Measurements from ENCODE around the gene ARPC2. TPM values are rescaled to one million over a fixed set of nuclear protein-coding genes. Genes with fewer than 3 reads are reported as not detected.

Gene ARPC2
- total and polyA plus RNA-seq, 10 of the 15 experiments (the other 5 are each of a cell fraction or from before 2014, with no cell fraction given), result 440 to 980 (median 709) TPM

DNA sequence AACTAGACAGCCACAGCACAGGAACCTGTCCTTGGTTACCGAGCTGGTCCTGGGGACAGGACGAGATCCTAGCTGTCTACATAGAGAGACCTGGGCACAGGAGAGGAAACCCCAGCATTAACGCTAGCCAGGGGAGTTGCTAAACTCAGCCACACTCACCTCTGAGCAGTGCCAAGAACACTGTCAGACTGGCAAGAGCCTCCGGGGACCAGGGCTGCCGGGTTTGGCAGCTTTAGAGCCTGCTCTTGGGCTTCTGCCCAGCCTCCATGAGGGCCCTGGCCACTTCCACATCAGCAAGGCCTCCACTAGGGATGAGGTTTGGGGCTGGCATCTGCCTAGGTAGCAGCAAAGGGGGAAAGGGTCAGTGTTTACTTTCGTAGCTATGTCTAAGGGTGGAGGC, 68.6 kb downstream of the ARPC2 start (continued):
- TF ChIP-seq, protein P1, sequence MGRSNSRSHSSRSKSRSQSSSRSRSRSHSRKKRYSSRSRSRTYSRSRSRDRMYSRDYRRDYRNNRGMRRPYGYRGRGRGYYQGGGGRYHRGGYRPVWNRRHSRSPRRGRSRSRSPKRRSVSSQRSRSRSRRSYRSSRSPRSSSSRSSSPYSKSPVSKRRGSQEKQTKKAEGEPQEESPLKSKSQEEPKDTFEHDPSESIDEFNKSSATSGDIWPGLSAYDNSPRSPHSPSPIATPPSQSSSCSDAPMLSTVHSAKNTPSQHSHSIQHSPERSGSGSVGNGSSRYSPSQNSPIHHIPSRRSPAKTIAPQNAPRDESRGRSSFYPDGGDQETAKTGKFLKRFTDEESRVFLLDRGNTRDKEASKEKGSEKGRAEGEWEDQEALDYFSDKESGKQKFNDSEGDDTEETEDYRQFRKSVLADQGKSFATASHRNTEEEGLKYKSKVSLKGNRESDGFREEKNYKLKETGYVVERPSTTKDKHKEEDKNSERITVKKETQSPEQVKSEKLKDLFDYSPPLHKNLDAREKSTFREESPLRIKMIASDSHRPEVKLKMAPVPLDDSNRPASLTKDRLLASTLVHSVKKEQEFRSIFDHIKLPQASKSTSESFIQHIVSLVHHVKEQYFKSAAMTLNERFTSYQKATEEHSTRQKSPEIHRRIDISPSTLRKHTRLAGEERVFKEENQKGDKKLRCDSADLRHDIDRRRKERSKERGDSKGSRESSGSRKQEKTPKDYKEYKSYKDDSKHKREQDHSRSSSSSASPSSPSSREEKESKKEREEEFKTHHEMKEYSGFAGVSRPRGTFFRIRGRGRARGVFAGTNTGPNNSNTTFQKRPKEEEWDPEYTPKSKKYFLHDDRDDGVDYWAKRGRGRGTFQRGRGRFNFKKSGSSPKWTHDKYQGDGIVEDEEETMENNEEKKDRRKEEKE (IDR thresholded peaks at IDR 0.05), result no peak
- TF ChIP-seq NFXL1 (IDR thresholded peaks at IDR 0.05; ENCODE audit: borderline replicate concordance), result no peak

DNA sequence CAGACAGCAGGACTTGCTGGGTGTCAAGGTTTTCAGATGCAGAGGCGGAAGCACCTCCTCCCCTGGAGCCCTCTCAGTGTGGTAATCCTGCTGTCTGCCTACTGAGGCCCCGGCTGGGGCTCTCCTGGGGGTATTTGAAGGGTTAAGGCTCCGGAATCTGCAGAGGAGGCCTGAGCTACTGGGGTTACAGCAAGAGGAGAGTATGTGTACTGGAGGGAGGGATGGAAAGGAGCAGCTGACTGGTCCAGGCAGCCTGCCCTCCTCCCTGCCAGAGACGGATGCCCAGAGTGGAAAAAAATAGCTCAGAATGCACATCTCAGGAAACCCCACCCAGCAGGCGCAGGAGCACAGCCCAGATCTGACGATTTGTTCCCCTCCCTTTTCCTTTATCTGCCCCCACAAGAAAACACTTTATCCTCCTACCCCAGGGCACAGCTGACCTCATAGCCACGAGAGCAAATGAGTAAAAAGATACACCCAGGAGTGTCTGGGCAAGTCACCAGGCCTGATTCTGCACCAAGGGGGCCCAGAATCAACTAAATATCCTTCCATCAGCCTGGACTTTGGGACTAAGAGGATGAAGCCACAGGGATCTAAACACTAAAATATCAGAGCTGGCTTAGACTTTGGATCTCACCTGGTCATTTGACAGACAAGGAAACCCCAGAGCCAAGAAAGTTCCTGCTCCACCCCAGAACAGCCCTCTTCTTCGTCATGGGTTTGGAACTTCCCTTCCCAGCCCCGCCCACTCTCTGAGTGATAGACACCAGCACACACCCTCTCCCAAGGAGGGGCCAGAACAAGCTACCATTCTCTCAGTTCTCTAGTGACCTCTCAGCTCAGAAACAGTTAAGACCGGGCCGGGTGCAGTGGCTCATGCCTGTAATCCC, 69.8 kb downstream of the ARPC2 start:
- Histone ChIP-seq H3K36me3 (ENCODE audit: control insufficient read depth in 2 of 2, insufficient read depth in 2 of 2, low read length in 1 of 2) (peaks cover 0 to 3% of the 10 kb centered on the region in 2 experiments; a peak in 3 of 4 replicates), H3K9ac (ENCODE audit: control insufficient read depth, insufficient read depth, low read length) (peak overlapping the region; percentile 79), H3K9me3 (replicated peaks; ENCODE audit: control insufficient read depth, insufficient read depth, low read length) (no peaks in the 10 kb centered on the region), H3K4me1 (ENCODE audit: control insufficient read depth, insufficient read depth, low read length) (peaks cover 55% of the 10 kb centered on the region), H2AFZ (ENCODE audit: control insufficient read depth, low read depth, low read length) (peak overlapping the region; percentile 76), H3K79me2 (ENCODE audit: control insufficient read depth, insufficient read depth, low read length) (peaks cover 43% of the 10 kb centered on the region), H4K20me1 (ENCODE audit: control insufficient read depth, insufficient read depth) (no peaks in the 10 kb centered on the region), H3K27me3 (replicated peaks in 1 of 2; ENCODE audit: control insufficient read depth in 2 of 2, insufficient read depth in 2 of 2, low read length in 1 of 2) (no peaks in the 10 kb centered on the region), H3K27ac (ENCODE audit: control insufficient read depth, insufficient read depth) (peak overlapping the region; percentile 95), H3K4me2 (ENCODE audit: control insufficient read depth, insufficient read depth) (peak overlapping the region; percentile 99), H3K4me3 (peak overlapping the region; percentile 64)
- RAD21 ChIA-PET (ENCODE audit: unreplicated experiment), result interaction anchor here (0.5 to 7.2 kb wide), 19 partner anchors 9 to 597 kb away, joined by 3 to 141 read pairs (median 4); partner anchors contain the start of genes AAMP, BCS1L, CATIP and CTDSP1
- BruUV-seq (replicated peaks), result TSS peak; percentile 42
- peak; percentile 72 for DNase-seq (ENCODE audit: low read depth, low spot score)
- peak; percentile 76 for ATAC-seq
- 1% methylated on average over 11 of the region's 11 CpGs for WGBS (ENCODE audit: insufficient coverage, insufficient replicate concordance, low lambda C conversion rate, missing lambda C conversion rate)
- peak; percentile 88 for FAIRE-seq
- POLR2A ChIA-PET, result interaction anchor here (0.5 to 3.1 kb wide), 22 partner anchors 8 to 622 kb away, joined by 3 to 84 read pairs (median 4); partner anchors contain the start of genes AAMP, GPBAR1, PNKD and WNT10A
- intact Hi-C loops (cut with micrococcal nuclease; ENCODE audit: unreplicated experiment), result loop anchor here (2.0 kb wide), 1 partner anchor 14 kb away; no protein-coding TSS in a partner anchor
- in situ Hi-C loops (cut with MboI), result loop anchor here (25.0 kb wide), 1 partner anchor 100 kb away; the partner anchor contains the start of genes CTDSP1 and SLC11A1
- CTCF ChIA-PET, result interaction anchor here (0.8 to 7.4 kb wide), 20 partner anchors 9 to 611 kb away, joined by 3 to 154 read pairs (median 4); partner anchors contain the start of genes AAMP, CATIP and PNKD
- SMC1A ChIA-PET (ENCODE audit: uncharacterized antibody, unreplicated experiment), result interaction anchor here (0.9 to 9.5 kb wide), 14 partner anchors 11 to 179 kb away, joined by 3 to 194 read pairs (median 3); partner anchors contain the start of genes AAMP, CATIP and PNKD
- no peak; the same call in 1 of the 2 replicates for TF ChIP-seq EED (IDR thresholded peaks at IDR 0.05; ENCODE audit: low read depth)
- TF ChIP-seq, protein P2, sequence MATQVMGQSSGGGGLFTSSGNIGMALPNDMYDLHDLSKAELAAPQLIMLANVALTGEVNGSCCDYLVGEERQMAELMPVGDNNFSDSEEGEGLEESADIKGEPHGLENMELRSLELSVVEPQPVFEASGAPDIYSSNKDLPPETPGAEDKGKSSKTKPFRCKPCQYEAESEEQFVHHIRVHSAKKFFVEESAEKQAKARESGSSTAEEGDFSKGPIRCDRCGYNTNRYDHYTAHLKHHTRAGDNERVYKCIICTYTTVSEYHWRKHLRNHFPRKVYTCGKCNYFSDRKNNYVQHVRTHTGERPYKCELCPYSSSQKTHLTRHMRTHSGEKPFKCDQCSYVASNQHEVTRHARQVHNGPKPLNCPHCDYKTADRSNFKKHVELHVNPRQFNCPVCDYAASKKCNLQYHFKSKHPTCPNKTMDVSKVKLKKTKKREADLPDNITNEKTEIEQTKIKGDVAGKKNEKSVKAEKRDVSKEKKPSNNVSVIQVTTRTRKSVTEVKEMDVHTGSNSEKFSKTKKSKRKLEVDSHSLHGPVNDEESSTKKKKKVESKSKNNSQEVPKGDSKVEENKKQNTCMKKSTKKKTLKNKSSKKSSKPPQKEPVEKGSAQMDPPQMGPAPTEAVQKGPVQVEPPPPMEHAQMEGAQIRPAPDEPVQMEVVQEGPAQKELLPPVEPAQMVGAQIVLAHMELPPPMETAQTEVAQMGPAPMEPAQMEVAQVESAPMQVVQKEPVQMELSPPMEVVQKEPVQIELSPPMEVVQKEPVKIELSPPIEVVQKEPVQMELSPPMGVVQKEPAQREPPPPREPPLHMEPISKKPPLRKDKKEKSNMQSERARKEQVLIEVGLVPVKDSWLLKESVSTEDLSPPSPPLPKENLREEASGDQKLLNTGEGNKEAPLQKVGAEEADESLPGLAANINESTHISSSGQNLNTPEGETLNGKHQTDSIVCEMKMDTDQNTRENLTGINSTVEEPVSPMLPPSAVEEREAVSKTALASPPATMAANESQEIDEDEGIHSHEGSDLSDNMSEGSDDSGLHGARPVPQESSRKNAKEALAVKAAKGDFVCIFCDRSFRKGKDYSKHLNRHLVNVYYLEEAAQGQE (IDR thresholded peaks at IDR 0.05; ENCODE audit: low read depth, low read length), result no peak
- TF ChIP-seq, protein P3, sequence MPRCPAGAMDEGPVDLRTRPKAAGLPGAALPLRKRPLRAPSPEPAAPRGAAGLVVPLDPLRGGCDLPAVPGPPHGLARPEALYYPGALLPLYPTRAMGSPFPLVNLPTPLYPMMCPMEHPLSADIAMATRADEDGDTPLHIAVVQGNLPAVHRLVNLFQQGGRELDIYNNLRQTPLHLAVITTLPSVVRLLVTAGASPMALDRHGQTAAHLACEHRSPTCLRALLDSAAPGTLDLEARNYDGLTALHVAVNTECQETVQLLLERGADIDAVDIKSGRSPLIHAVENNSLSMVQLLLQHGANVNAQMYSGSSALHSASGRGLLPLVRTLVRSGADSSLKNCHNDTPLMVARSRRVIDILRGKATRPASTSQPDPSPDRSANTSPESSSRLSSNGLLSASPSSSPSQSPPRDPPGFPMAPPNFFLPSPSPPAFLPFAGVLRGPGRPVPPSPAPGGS (IDR thresholded peaks at IDR 0.05; ENCODE audit: borderline replicate concordance, insufficient read depth, low read depth, low read length, poor library complexity, severe bottlenecking), result peak; percentile 7
- no peak for TF ChIP-seq SIX5 (IDR thresholded peaks at IDR 0.05; ENCODE audit: low read depth, low read length, severe bottlenecking)
- TF ChIP-seq HDGF (IDR thresholded peaks at IDR 0.05), result peak; percentile 77; the same call in 1 of the 2 replicates
- no peak for TF ChIP-seq NFXL1 (IDR thresholded peaks at IDR 0.05; ENCODE audit: borderline replicate concordance)
- TF ChIP-seq TCF3 (IDR thresholded peaks at IDR 0.05; ENCODE audit: borderline replicate concordance, insufficient read depth, low read depth, low read length), result no peak
- no peak for TF ChIP-seq KLF5 (IDR thresholded peaks at IDR 0.05; ENCODE audit: partially characterized antibody)

Measured in GM12878 (cell line).